MM.1S (cell line): ENCODE results near the gene TET2.

Experiments used
- EZH2phosphoT487 ChIP-seq: fragments of 300-600 bp; sonication (generic); IDR thresholded peaks from 2 replicates; pipeline ENCODE4 v1.6.1; 2018; ENCODE audit warnings: antibody characterized with exemption, low read length
- TF ChIP-seq, protein P1 (sequence below): fragments of 300-600 bp; sonication (generic); IDR thresholded peaks from 2 replicates; pipeline ENCODE4 v1.5.1; 2016; ENCODE audit warnings: antibody characterized with exemption, low read length, mixed read lengths

DNA sequence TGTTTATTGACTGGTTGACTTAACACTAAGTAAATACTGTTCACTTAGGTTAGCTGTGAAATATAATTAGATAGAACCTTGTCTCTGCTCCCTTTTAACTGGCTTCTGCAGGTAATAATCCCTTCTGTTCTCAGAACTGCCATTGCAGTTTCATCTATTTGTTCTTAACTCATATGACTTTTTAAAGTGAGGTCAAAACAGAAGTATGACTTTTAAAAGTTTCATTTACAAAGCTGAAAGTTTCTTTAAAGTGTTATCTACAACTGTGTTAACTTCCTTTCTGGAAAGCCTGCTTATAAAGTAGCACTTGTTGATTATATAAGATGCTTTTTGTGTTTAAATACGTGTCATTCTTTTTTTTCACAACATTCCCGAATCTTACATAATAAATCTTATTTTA, 127.4 kb downstream of the TET2 start:
- TF ChIP-seq, protein P1, sequence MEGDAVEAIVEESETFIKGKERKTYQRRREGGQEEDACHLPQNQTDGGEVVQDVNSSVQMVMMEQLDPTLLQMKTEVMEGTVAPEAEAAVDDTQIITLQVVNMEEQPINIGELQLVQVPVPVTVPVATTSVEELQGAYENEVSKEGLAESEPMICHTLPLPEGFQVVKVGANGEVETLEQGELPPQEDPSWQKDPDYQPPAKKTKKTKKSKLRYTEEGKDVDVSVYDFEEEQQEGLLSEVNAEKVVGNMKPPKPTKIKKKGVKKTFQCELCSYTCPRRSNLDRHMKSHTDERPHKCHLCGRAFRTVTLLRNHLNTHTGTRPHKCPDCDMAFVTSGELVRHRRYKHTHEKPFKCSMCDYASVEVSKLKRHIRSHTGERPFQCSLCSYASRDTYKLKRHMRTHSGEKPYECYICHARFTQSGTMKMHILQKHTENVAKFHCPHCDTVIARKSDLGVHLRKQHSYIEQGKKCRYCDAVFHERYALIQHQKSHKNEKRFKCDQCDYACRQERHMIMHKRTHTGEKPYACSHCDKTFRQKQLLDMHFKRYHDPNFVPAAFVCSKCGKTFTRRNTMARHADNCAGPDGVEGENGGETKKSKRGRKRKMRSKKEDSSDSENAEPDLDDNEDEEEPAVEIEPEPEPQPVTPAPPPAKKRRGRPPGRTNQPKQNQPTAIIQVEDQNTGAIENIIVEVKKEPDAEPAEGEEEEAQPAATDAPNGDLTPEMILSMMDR, result no peak
- no peak for TF ChIP-seq EZH2phosphoT487
